Measurements from ENCODE around the gene KSR1. TPM values are rescaled to one million over a fixed set of nuclear protein-coding genes. Genes with fewer than 3 reads are reported as not detected.

The KSR1 gene
- total and polyA plus RNA-seq, 2 of the 8 experiments (the other 6 are each of a cell fraction or from before 2014, with no cell fraction given), result 14.1 to 34.7 TPM

DNA sequence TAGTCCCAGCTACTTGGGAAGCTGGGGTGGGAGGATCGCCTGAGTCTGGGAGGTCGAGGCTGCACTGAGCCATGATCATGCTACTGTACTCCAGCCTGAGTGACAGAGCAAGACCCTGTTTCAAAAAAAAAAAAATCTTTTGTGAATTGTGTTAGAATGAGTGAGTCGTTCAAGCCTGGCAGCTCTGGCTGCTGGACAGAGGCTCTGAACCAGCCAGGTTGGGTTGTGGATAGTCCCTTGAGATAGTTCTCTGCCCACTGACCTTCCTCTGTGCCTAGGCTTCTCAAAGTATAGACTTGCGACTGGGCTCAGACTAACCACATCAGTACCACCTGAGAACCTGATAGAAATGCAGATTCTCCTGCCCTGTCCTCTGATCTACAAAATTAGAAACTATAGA lies 2.2 kb upstream of the KSR1 start:
- ChIA-PET CTCF (ENCODE audit: partially characterized antibody) (interaction anchor here (1.1 to 17.4 kb wide), 6 partner anchors 14 to 182 kb away, joined by 3 to 209 read pairs (median 4); no protein-coding TSS in a partner anchor), POLR2A (ENCODE audit: partially characterized antibody) (no interaction called here)
- H3K36me3 ChIP-seq (ENCODE audit: control insufficient read depth in 2 of 4, insufficient read depth in 4 of 4, low read length in 3 of 4), result no peaks in the 10 kb centered on the region
- no peak overlapping the region for H3K23ac ChIP-seq (ENCODE audit: insufficient read length)
- H4K5ac ChIP-seq (ENCODE audit: insufficient read length, low read depth, low read length), result no peak overlapping the region
- H3K27ac ChIP-seq (ENCODE audit: low read depth, low read length), result no peak overlapping the region
- no peak overlapping the region for H3K56ac ChIP-seq (replicated peaks; ENCODE audit: insufficient read length, low read depth, low read length)
- H3K4ac ChIP-seq (replicated peaks; ENCODE audit: insufficient read length, low read depth, low read length), result no peak overlapping the region
- H2BK5ac ChIP-seq (ENCODE audit: low read depth, low read length), result no peak overlapping the region
- H3K79me1 ChIP-seq (ENCODE audit: low read depth, low read length), result peaks cover 6% of the 10 kb centered on the region; the same call in 1 of the 2 replicates
- H2BK12ac ChIP-seq (ENCODE audit: low read depth, low read length), result no peak overlapping the region
- peaks cover 1 to 22% (median 7%) of the 10 kb centered on the region in 4 experiments for H3K4me1 ChIP-seq (replicated peaks in 1 of 4; ENCODE audit: control insufficient read depth in 3 of 4, insufficient read depth in 4 of 4, low read length in 3 of 4)
- DNase-seq (ENCODE audit: low read depth in 1 of 2, low spot score in 2 of 2), result no peak
- peaks cover under 1 to 21% of the 10 kb centered on the region in 2 experiments; a peak in 2 of 4 replicates for H3K79me2 ChIP-seq (ENCODE audit: control insufficient read depth in 1 of 2, insufficient read depth in 2 of 2, low read length in 2 of 2)
- 74% methylated on average over 4 of the region's 4 CpGs; no CpG with 5 or more reads in 1 of the 2 experiments for WGBS, 2 experiments (ENCODE audit: extremely low coverage in 1 of 2, insufficient coverage in 1 of 2, insufficient read length in 1 of 2, insufficient replicate concordance in 2 of 2, low coverage in 1 of 2, low lambda C conversion rate in 2 of 2, missing lambda C conversion rate in 1 of 2)
- no peak overlapping the region for H2BK15ac ChIP-seq (ENCODE audit: low read length)
- H4K20me1 ChIP-seq (replicated peaks in 1 of 2; ENCODE audit: control insufficient read depth in 1 of 2, insufficient read depth in 2 of 2, low read length in 2 of 2), result peaks cover 3 to 12% of the 10 kb centered on the region in 2 experiments
- H4K91ac ChIP-seq (replicated peaks; ENCODE audit: insufficient read length, low read length), result no peak overlapping the region
- no peak overlapping the region for H3K4me3 ChIP-seq (ENCODE audit: extremely low read depth in 1 of 4, insufficient read depth in 2 of 4, low read depth in 3 of 4, low read length in 4 of 4)
- H2BK20ac ChIP-seq (ENCODE audit: low read length), result no peak overlapping the region
- peaks cover 0 to 8% (median 4%) of the 10 kb centered on the region in 4 experiments; a peak in 4 of 7 replicates for H3K27me3 ChIP-seq (replicated peaks in 1 of 4; ENCODE audit: control insufficient read depth in 3 of 4, extremely low read depth in 1 of 4, insufficient read depth in 3 of 4, low read length in 3 of 4)
- FAIRE-seq, result no peak
- no peaks in the 10 kb centered on the region for H3K9me3 ChIP-seq (ENCODE audit: insufficient read depth in 2 of 2, low read depth in 1 of 2, low read length in 1 of 2)
- no peak overlapping the region for H2AFZ ChIP-seq (ENCODE audit: low read length)
- H3K14ac ChIP-seq (ENCODE audit: insufficient read length), result no peak overlapping the region
- H4K8ac ChIP-seq (ENCODE audit: extremely low read depth, insufficient read depth, low read length), result no peak overlapping the region
- H3K9ac ChIP-seq (replicated peaks in 1 of 4; ENCODE audit: extremely low read depth in 1 of 4, low read depth in 3 of 4, low read length in 3 of 4), result no peak overlapping the region
- H2BK120ac ChIP-seq (replicated peaks; ENCODE audit: low read depth, low read length), result no peak overlapping the region
- H2AK5ac ChIP-seq (ENCODE audit: low read depth, low read length), result no peak overlapping the region
- peaks cover 13% of the 10 kb centered on the region; the same call in 1 of the 2 replicates for H3K23me2 ChIP-seq (ENCODE audit: low read depth, low read length)
- no peak overlapping the region for H3K18ac ChIP-seq (ENCODE audit: extremely low read depth, low read length)
- H3K4me2 ChIP-seq (ENCODE audit: insufficient read depth in 1 of 2, low read depth in 2 of 2, low read length in 2 of 2), result no peak overlapping the region
- TF ChIP-seq SIN3A (conservative IDR thresholded peaks at IDR 0.05 in 1 of 2, IDR thresholded peaks at IDR 0.05 in 1 of 2; ENCODE audit: low read depth in 1 of 2, low read length in 2 of 2) (no peak), RFX5 (IDR thresholded peaks at IDR 0.05; ENCODE audit: borderline replicate concordance, low read depth, low read length) (no peak), JUND (IDR thresholded peaks at IDR 0.05; ENCODE audit: low read length) (no peak), ZNF274 (IDR thresholded peaks at IDR 0.05; ENCODE audit: borderline replicate concordance, extremely low read depth, low read length) (no peak), GABPA (IDR thresholded peaks at IDR 0.05; ENCODE audit: borderline replicate concordance, insufficient read depth, low read length) (no peak), ATF3 (IDR thresholded peaks at IDR 0.05; ENCODE audit: insufficient read depth, low read depth, low read length) (no peak), POLR2AphosphoS5 (IDR thresholded peaks at IDR 0.05; ENCODE audit: low read depth, low read length) (no peak), CHD2 (IDR thresholded peaks at IDR 0.05; ENCODE audit: low read length) (no peak), SP1 (IDR thresholded peaks at IDR 0.05; ENCODE audit: low read depth, low read length) (no peak), JUN (IDR thresholded peaks at IDR 0.05; ENCODE audit: low read depth, low read length) (no peak), BCL11A (IDR thresholded peaks at IDR 0.05; ENCODE audit: low read depth in 2 of 2, low read length in 2 of 2) (no peak)

Data from H1 (cell line).